ENCODE measurements around the gene MYO1H.

DNA sequence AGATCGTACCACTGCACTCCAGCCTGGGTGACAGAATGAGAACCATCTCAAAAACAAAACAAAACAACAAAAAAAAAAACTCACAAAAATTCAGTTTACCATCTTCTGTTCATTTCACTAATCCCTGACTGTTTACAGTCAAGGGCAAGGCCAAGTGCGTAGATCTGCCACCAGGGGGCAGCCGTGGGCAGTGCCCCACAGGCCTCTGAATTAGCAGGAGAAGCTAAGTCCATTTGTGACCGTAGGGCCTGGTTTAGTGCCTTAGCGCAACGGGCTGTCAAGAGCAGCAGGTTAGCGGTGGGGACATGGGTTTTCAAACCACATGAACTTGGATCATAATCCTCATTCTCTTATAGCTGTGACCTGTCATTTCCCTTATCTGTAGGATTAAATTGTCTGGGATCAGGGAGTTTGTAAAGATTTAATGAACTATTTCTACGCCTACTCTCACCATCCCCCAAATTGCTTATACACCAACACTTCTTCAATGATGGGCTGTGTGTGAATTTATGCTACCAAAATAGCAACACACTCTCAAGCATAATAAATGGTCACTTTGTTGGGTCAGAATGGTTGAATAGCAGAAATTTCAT lies 80.4 kb downstream of the MYO1H start:
- TF ChIP-seq CTCF (conservative IDR thresholded peaks at IDR 0.05; ENCODE audit: low read length) (peak; percentile 96), EZH2phosphoT487 (IDR thresholded peaks at IDR 0.05; ENCODE audit: borderline replicate concordance, low read depth, low read length) (no peak)

Data from OCI-LY7 (cell line).